SU-DHL-6 (cell line): ENCODE data around the gene SAP25.
"Not testable (repeated sequence)": the region's sequence is repeated elsewhere in the genome, so short reads cannot be mapped to it uniquely, and the experiment has no call there.

Experiments used
- H2AFZ ChIP-seq: fragments of 200-600 bp; sonication (generic); 2 replicates; pipeline ENCODE4 v1.6.1; 2014; ENCODE audit warnings: low read depth, mild to moderate bottlenecking, moderate library complexity, mixed read lengths, antibody characterized with exemption, low read length; ENCODE audit not compliant: severe bottlenecking
- H3F3A ChIP-seq: fragments of 200-600 bp; shearing (Covaris generic); 2 replicates; pipeline ENCODE4 v1.6.0; 2016; ENCODE audit warnings: antibody characterized with exemption, mild to moderate bottlenecking; ENCODE audit not compliant: insufficient read depth
- H3K27ac ChIP-seq: fragments of 200-600 bp; sonication (generic); 2 replicates; pipeline ENCODE4 v1.5.1; 2016; ENCODE audit warnings: low read depth, mild to moderate bottlenecking, low read length, moderate library complexity, mixed read lengths
- H3K27me3 ChIP-seq: fragments of 200-600 bp; sonication (generic), shearing (Covaris generic); 2 replicates; pipeline ENCODE4 v1.6.0; 2014; ENCODE audit warnings: mild to moderate bottlenecking, low read length
- H3K36me3 ChIP-seq: fragments of 200-600 bp; sonication (generic); 2 replicates; pipeline ENCODE4 v1.6.1; 2014; ENCODE audit warnings: mild to moderate bottlenecking, low read length, mixed read lengths
- H3K4me2 ChIP-seq: fragments of 300-600, 200-600 bp; shearing (Covaris generic), sonication (generic); 2 replicates; pipeline ENCODE4 v1.6.0; 2014; ENCODE audit warnings: low read length, low read depth, mild to moderate bottlenecking; ENCODE audit not compliant: poor library complexity, severe bottlenecking
- H3K4me3 ChIP-seq: fragments of 200-600 bp; sonication (generic); 2 replicates; pipeline ENCODE4 v1.5.1; 2014; ENCODE audit warnings: antibody characterized with exemption, low read length, mild to moderate bottlenecking, mixed read lengths; ENCODE audit not compliant: insufficient read depth, poor library complexity, severe bottlenecking
- H3K79me2 ChIP-seq: fragments of 200-600 bp; sonication (generic); 2 replicates; pipeline ENCODE4 v1.6.1; 2014; ENCODE audit warnings: mild to moderate bottlenecking, low read length, moderate library complexity; ENCODE audit not compliant: insufficient read depth
- H3K9ac ChIP-seq: fragments of 200-600 bp; sonication (generic); 2 replicates; pipeline ENCODE4 v1.7.0; 2014; ENCODE audit warnings: mild to moderate bottlenecking, low read length
- H3K9me2 ChIP-seq: fragments of 200-600 bp; sonication (generic); replicated peaks from 2 replicates; pipeline ENCODE4 v1.6.1; 2014; ENCODE audit warnings: low read length; ENCODE audit not compliant: insufficient read depth
- H3K9me3 ChIP-seq: fragments of 200-600 bp; sonication (generic); 2 replicates; pipeline ENCODE4 v1.6.1; 2014; ENCODE audit warnings: low read length, mixed read lengths; ENCODE audit not compliant: insufficient read depth
- H4K20me1 ChIP-seq: fragments of 200-600 bp; sonication (generic); 2 replicates; pipeline ENCODE4 v1.6.1; 2014; ENCODE audit warnings: low read depth, mild to moderate bottlenecking, antibody characterized with exemption, low read length, moderate library complexity, mixed read lengths
- EZH2phosphoT487 ChIP-seq: fragments of 200-600 bp; sonication (generic), shearing (Covaris generic); conservative IDR thresholded peaks from 2 replicates; pipeline ENCODE4 v1.6.1; 2018; ENCODE audit warnings: mild to moderate bottlenecking, antibody characterized with exemption, low read length, moderate library complexity, mixed read lengths
- TF ChIP-seq, protein P1 (sequence below): fragments of 200-600 bp; sonication (generic); IDR thresholded peaks from one replicate; pipeline ENCODE4 v1.5.1; 2017; ENCODE audit warnings: antibody characterized with exemption, mild to moderate bottlenecking, low read length, moderate library complexity; ENCODE audit not compliant: insufficient read depth, poor library complexity, severe bottlenecking

The SAP25 gene

DNA sequence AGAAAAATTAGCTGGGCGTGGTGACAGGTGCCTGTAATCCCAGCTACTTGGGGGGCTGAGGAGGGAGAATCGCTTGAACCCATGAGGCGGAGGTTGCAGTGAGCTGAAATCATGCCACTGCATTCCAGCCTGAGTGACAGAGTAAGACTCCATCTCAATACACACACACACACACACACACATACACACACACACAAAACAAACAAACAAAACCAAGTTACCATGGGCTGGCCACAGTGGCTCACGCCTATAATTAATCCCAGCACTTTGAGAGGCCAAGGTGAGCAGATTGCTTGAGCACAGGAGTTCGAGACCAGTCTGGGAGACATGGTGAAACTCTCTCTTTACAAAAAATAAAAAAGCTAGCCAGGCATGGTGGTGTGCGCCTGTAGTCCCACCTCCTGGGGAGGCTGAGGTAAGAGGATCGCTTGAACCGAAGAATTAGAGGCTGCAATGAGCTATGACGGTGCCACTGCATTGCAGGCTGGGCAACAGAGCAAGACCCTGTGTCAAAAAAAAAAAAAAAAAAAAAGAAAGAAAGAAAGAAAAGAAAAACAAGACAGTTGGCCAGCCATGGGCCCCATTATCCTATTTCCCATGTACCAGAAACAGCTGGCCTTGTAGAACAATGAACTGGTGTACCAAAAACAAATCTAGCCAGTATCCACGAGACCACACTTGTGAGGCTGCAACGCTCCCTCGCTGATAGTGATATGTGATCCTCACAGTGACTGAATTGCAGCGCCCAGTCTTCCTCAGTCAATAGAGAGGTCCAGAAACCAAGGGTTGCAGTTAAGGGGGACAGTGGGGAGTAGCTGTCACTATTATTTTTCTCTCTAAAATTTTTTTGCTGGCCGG lies 41.3 kb downstream of the SAP25 start:
- Histone ChIP-seq H3K9ac (no peak overlapping the region), H4K20me1 (no peaks in the 10 kb centered on the region), H3F3A (no peaks in the 10 kb centered on the region), H3K9me3 (no peaks in the 10 kb centered on the region), H3K4me3 (no peak overlapping the region), H3K36me3 (no peaks in the 10 kb centered on the region), H3K9me2 (no peaks in the 10 kb centered on the region), H3K27ac (no peak overlapping the region), H3K27me3 (no peaks in the 10 kb centered on the region), H3K79me2 (no peaks in the 10 kb centered on the region), H2AFZ (no peak overlapping the region), H3K4me2 (no peak overlapping the region)
- no peak for TF ChIP-seq EZH2phosphoT487
- TF ChIP-seq, protein P1, sequence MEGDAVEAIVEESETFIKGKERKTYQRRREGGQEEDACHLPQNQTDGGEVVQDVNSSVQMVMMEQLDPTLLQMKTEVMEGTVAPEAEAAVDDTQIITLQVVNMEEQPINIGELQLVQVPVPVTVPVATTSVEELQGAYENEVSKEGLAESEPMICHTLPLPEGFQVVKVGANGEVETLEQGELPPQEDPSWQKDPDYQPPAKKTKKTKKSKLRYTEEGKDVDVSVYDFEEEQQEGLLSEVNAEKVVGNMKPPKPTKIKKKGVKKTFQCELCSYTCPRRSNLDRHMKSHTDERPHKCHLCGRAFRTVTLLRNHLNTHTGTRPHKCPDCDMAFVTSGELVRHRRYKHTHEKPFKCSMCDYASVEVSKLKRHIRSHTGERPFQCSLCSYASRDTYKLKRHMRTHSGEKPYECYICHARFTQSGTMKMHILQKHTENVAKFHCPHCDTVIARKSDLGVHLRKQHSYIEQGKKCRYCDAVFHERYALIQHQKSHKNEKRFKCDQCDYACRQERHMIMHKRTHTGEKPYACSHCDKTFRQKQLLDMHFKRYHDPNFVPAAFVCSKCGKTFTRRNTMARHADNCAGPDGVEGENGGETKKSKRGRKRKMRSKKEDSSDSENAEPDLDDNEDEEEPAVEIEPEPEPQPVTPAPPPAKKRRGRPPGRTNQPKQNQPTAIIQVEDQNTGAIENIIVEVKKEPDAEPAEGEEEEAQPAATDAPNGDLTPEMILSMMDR: no peak

GRCh38 chr7:100528108-100528866 lies 45.4 kb downstream of the SAP25 start:
- H3K27me3 ChIP-seq, H3K9me3 ChIP-seq, H3K27ac ChIP-seq, H4K20me1 ChIP-seq, H3K36me3 ChIP-seq, H3K4me2 ChIP-seq, H3F3A ChIP-seq, H3K79me2 ChIP-seq, H3K9ac ChIP-seq, H2AFZ ChIP-seq, H3K4me3 ChIP-seq, H3K9me2 ChIP-seq: not testable (repeated sequence)

GRCh38 chr7:100523192-100523591 lies 50.5 kb downstream of the SAP25 start:
- not testable (repeated sequence) for H3K27ac ChIP-seq, H3K9ac ChIP-seq, H3K4me3 ChIP-seq, H4K20me1 ChIP-seq, H3K9me3 ChIP-seq, H3K79me2 ChIP-seq, H3K9me2 ChIP-seq, H3K36me3 ChIP-seq, H3F3A ChIP-seq, H3K27me3 ChIP-seq, H3K4me2 ChIP-seq, H2AFZ ChIP-seq
